Smooth muscle cell (in vitro differentiated cells): Measurements from ENCODE around the gene KIF21B. TPM values are rescaled to one million over a fixed set of nuclear protein-coding genes. Genes with fewer than 3 reads are reported as not detected.

Experiments used
- DNase-seq: peaks from one replicate; lab custom pipeline; 2025; ENCODE audit not compliant: unreplicated experiment; lab: John Stamatoyannopoulos, UW
- H2AFZ ChIP-seq: fragments of 200-600 bp; sonication (generic); 2 replicates; pipeline ENCODE4 v1.6.0; 2016; ENCODE audit warnings: antibody characterized with exemption, low read depth, mild to moderate bottlenecking
- H3F3A ChIP-seq: fragments of 200-600 bp; sonication (generic); 2 replicates; pipeline ENCODE4 v1.6.0; 2017; ENCODE audit warnings: antibody characterized with exemption, low read depth
- H3K27ac ChIP-seq: fragments of 200-600 bp; sonication (generic); 2 replicates; pipeline ENCODE4 v1.5.1; 2016; ENCODE audit warnings: low read depth, mild to moderate bottlenecking
- H3K27me3 ChIP-seq: fragments of 200-600 bp; sonication (generic); 2 replicates; pipeline ENCODE4 v1.6.1; 2016; ENCODE audit warnings: low read depth, mild to moderate bottlenecking
- H3K36me3 ChIP-seq: fragments of 200-600 bp; sonication (generic); 2 replicates; pipeline ENCODE4 v1.5.1; 2016; ENCODE audit warnings: low read depth
- H3K4me1 ChIP-seq: fragments of 200-600 bp; sonication (generic); 2 replicates; pipeline ENCODE4 v1.5.1; 2016; ENCODE audit warnings: low read depth
- H3K4me2 ChIP-seq: fragments of 200-600 bp; sonication (generic); 2 replicates; pipeline ENCODE4 v1.6.0; 2016; ENCODE audit warnings: mild to moderate bottlenecking
- H3K4me3 ChIP-seq: fragments of 200-600 bp; sonication (generic); 2 replicates; pipeline ENCODE4 v1.5.1; 2016; ENCODE audit warnings: mild to moderate bottlenecking
- H3K79me2 ChIP-seq: fragments of 200-600 bp; sonication (generic); 2 replicates; pipeline ENCODE4 v1.6.0; 2016; ENCODE audit warnings: low read depth, mild to moderate bottlenecking
- H3K9ac ChIP-seq: fragments of 200-600 bp; sonication (generic); 2 replicates; pipeline ENCODE4 v1.6.0; 2016; ENCODE audit warnings: low read depth
- H3K9me3 ChIP-seq: fragments of 200-600 bp; sonication (generic); replicated peaks from 2 replicates; pipeline ENCODE4 v1.5.1; 2016; ENCODE audit warnings: low read depth
- H4K20me1 ChIP-seq: fragments of 200-600 bp; sonication (generic); 2 replicates; pipeline ENCODE4 v1.6.0; 2016; ENCODE audit warnings: low read depth
- WGBS: methylation state at CpG from one replicate; pipeline ENCODE4 v1.1.7; 2016; ENCODE audit warnings: low lambda C conversion rate; 5-methylcytosine and 5-hydroxymethylcytosine counted together
- polyA plus RNA-seq: library from polyadenylated mRNA; unstranded; fragments of >200 nt; fragmentation: Nextera tagmentation; extraction: Ambion mirVana; gene quantifications from 2 replicates; pipeline ENCODE4 v1.2.1, GENCODE V29; 2016
- total RNA-seq: library from RNA; depleted of rRNA; stranded (reverse); fragments of >200 nt; gene quantifications from 2 replicates; pipeline ENCODE4 v1.2.3, GENCODE V29; 2014
- TF ChIP-seq, protein P1 (sequence below): fragments of 200-600 bp; sonication (generic); IDR thresholded peaks from 2 replicates; pipeline ENCODE4 v1.5.1; 2017; ENCODE audit warnings: borderline replicate concordance, mild to moderate bottlenecking, antibody characterized with exemption; ENCODE audit not compliant: insufficient read depth, poor library complexity, severe bottlenecking

The KIF21B gene
- total and polyA plus RNA-seq, 2 experiments from 2014 or later = 1.0 to 1.9 TPM

DNA sequence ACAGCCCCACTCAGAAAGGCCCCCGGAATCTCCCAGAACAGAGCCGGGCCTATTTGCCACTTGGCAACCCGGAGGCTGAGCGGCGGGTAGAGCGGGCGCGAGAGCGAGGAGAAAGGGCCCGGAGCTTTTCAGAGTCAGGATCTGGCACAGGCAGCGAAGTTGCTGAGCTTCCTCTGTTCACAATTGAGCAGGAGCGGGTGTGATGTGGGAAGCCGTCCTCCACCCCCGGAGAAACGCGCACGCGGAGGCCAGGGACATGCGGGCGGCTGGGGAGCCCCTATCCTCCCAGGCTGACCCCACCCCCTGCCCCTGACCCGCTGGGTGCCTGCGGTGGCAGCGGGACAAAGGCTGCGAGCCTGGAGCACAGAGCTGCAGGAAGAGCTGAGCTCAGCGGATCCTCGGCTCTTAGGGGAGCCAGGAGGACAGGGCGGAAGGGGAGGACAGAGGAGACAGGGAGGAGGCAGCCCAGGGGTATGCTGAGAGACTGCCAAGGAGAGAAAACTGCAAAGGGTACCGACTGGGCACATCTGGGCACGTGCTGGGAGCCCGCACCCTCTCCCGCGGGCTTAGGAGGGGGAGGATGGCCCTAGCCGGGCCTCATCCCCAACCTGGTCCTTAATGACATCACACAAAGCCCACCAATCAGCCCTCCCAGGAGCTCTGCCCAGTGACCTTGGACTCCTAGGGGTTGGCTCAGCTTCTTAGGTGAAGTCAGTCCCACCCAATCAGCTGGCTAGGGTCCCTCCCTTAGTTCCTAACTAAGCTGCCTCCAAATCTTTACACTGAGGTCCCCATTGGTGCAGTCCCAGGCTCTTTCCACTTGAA is 9.3 kb downstream of the KIF21B start:
- no peaks in the 10 kb centered on the region for H3K27me3 ChIP-seq
- peaks cover 11% of the 10 kb centered on the region for H3F3A ChIP-seq
- H3K36me3 ChIP-seq = no peaks in the 10 kb centered on the region
- H4K20me1 ChIP-seq = no peaks in the 10 kb centered on the region
- TF ChIP-seq, protein P1, sequence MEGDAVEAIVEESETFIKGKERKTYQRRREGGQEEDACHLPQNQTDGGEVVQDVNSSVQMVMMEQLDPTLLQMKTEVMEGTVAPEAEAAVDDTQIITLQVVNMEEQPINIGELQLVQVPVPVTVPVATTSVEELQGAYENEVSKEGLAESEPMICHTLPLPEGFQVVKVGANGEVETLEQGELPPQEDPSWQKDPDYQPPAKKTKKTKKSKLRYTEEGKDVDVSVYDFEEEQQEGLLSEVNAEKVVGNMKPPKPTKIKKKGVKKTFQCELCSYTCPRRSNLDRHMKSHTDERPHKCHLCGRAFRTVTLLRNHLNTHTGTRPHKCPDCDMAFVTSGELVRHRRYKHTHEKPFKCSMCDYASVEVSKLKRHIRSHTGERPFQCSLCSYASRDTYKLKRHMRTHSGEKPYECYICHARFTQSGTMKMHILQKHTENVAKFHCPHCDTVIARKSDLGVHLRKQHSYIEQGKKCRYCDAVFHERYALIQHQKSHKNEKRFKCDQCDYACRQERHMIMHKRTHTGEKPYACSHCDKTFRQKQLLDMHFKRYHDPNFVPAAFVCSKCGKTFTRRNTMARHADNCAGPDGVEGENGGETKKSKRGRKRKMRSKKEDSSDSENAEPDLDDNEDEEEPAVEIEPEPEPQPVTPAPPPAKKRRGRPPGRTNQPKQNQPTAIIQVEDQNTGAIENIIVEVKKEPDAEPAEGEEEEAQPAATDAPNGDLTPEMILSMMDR = no peak
- peak overlapping the region; percentile 77 for H3K4me2 ChIP-seq
- H3K4me3 ChIP-seq = no peak overlapping the region
- no peaks in the 10 kb centered on the region for H3K9me3 ChIP-seq
- H3K4me1 ChIP-seq = peaks cover 46% of the 10 kb centered on the region
- H3K9ac ChIP-seq = no peak overlapping the region
- H2AFZ ChIP-seq = no peak overlapping the region
- no peak for DNase-seq
- peak overlapping the region; percentile 63 for H3K27ac ChIP-seq
- no peaks in the 10 kb centered on the region for H3K79me2 ChIP-seq
- WGBS = 70% methylated on average over 30 of the region's 33 CpGs

GRCh38 chr1:201013031-201013485 is 10.5 kb downstream of the KIF21B start:
- H3K9me3 ChIP-seq = no peaks in the 10 kb centered on the region
- H3K27ac ChIP-seq = no peak overlapping the region
- H3K4me3 ChIP-seq = no peak overlapping the region
- no peaks in the 10 kb centered on the region for H3K79me2 ChIP-seq
- H4K20me1 ChIP-seq = no peaks in the 10 kb centered on the region
- WGBS = 79% methylated on average over 4 of the region's 4 CpGs
- TF ChIP-seq, protein P1 = no peak
- DNase-seq = no peak
- H3K27me3 ChIP-seq = no peaks in the 10 kb centered on the region
- no peak overlapping the region for H2AFZ ChIP-seq
- no peak overlapping the region for H3K4me2 ChIP-seq
- H3F3A ChIP-seq = peaks cover 11% of the 10 kb centered on the region
- H3K36me3 ChIP-seq = no peaks in the 10 kb centered on the region
- no peak overlapping the region for H3K9ac ChIP-seq
- peaks cover 45% of the 10 kb centered on the region for H3K4me1 ChIP-seq

- no peaks in the 10 kb centered on the region for H4K20me1 ChIP-seq
- H3K4me3 ChIP-seq = no peak overlapping the region
- TF ChIP-seq, protein P1 = no peak
- no peaks in the 10 kb centered on the region for H3K79me2 ChIP-seq
- no peak overlapping the region for H3K27ac ChIP-seq
- H3K9ac ChIP-seq = no peak overlapping the region
- 55% methylated on average over 3 of the region's 3 CpGs for WGBS
- no peak overlapping the region for H3K4me2 ChIP-seq
- H3K27me3 ChIP-seq = no peaks in the 10 kb centered on the region
- H2AFZ ChIP-seq = no peak overlapping the region
- no peaks in the 10 kb centered on the region for H3K9me3 ChIP-seq
- H3K4me1 ChIP-seq = peaks cover 34% of the 10 kb centered on the region
- DNase-seq = no peak
- peaks cover 11% of the 10 kb centered on the region for H3F3A ChIP-seq
- H3K36me3 ChIP-seq = no peaks in the 10 kb centered on the region
Observed at GRCh38 chr1:201011616-201012015, 11.9 kb downstream of the KIF21B start.
